GM18867 (cell line): ENCODE data around the gene POLR3GL.

Experiments
- ATAC-seq: cut with Tn5 transposase; IDR thresholded peaks from one replicate; pipeline ENCODE4 v1.9.1; 2021; ENCODE audit warnings: mild to moderate bottlenecking, moderate library complexity; ENCODE audit not compliant: unreplicated experiment

Gene POLR3GL

GRCh38 chr1:145972580-145972979 is 8.1 kb downstream of the POLR3GL start:
- ATAC-seq = no peak

- no peak for ATAC-seq
Measured at GRCh38 chr1:145974721-145975120, 10.2 kb downstream of the POLR3GL start.

- no peak for ATAC-seq
Measured at GRCh38 chr1:145975216-145975615, 10.7 kb downstream of the POLR3GL start.

GRCh38 chr1:145977016-145977415 is 12.5 kb downstream of the POLR3GL start:
- ATAC-seq = no peak

- ATAC-seq = no peak
Measured at GRCh38 chr1:145977486-145978470, 13.3 kb downstream of the POLR3GL start.

- ATAC-seq = no peak
Measured at GRCh38 chr1:145978471-145978853, 14.0 kb downstream of the POLR3GL start.

- ATAC-seq = peak; percentile 87
Measured at GRCh38 chr1:145978854-145979745, 14.6 kb downstream of the POLR3GL start.

- peak; percentile 30 for ATAC-seq
Measured at GRCh38 chr1:145979746-145980456, 15.4 kb downstream of the POLR3GL start.

GRCh38 chr1:145980457-145980994 is 16.0 kb downstream of the POLR3GL start:
- no peak for ATAC-seq

- no peak for ATAC-seq
Measured at GRCh38 chr1:145982010-145982723, 17.7 kb downstream of the POLR3GL start.

GRCh38 chr1:145983206-145983675 is 18.8 kb downstream of the POLR3GL start:
- no peak for ATAC-seq

- no peak for ATAC-seq
Measured at GRCh38 chr1:145983960-145984830, 19.7 kb downstream of the POLR3GL start.

- ATAC-seq = no peak
Measured at GRCh38 chr1:145985129-145985501, 20.6 kb downstream of the POLR3GL start.

GRCh38 chr1:145985502-145986439 is 21.3 kb downstream of the POLR3GL start:
- no peak for ATAC-seq

- no peak for ATAC-seq
Measured at GRCh38 chr1:145986551-145986950, 22.1 kb downstream of the POLR3GL start.

GRCh38 chr1:145987926-145988325 is 23.4 kb downstream of the POLR3GL start:
- no peak for ATAC-seq

- no peak for ATAC-seq
Measured at GRCh38 chr1:145988773-145989172, 24.3 kb downstream of the POLR3GL start.
